ENCODE measurements around the gene INTS14.
"Not testable (repeated sequence)": the region's sequence is repeated elsewhere in the genome, so short reads cannot be mapped to it uniquely, and the experiment has no call there.

The INTS14 gene

GRCh38 chr15:65631503-65631902 is 20.6 kb upstream of the INTS14 start:
- DNase-seq (ENCODE audit: low spot score), result no peak

GRCh38 chr15:65630760-65631159 is 19.8 kb upstream of the INTS14 start:
- no peak for DNase-seq (ENCODE audit: low spot score)

GRCh38 chr15:65629548-65629947 is 18.6 kb upstream of the INTS14 start:
- DNase-seq (ENCODE audit: low spot score), result no peak

- DNase-seq (ENCODE audit: low spot score), result no peak
These were observed 15.9 kb upstream of the INTS14 start for GRCh38 chr15:65626856-65627255.

- no peak for DNase-seq (ENCODE audit: low spot score)
These were observed 12.2 kb upstream of the INTS14 start for GRCh38 chr15:65623103-65623502.

- no peak for DNase-seq (ENCODE audit: low spot score)
These were observed 10.7 kb upstream of the INTS14 start, which contains the start of gene SLC24A1 for GRCh38 chr15:65621638-65622037. Gene SLC24A1, plus strand, starts transcription at chr15:65621938. Its CDS starts 2,143 bp downstream, at chr15:65624081.

- DNase-seq (ENCODE audit: low spot score), result no peak
These were observed 9.9 kb upstream of the INTS14 start for GRCh38 chr15:65620833-65621232.

GRCh38 chr15:65619626-65620290 is 8.8 kb upstream of the INTS14 start:
- no peak for DNase-seq (ENCODE audit: low spot score)

GRCh38 chr15:65618560-65619109 is 7.7 kb upstream of the INTS14 start:
- DNase-seq (ENCODE audit: low spot score), result no peak

GRCh38 chr15:65615887-65616286 is 5.0 kb upstream of the INTS14 start:
- DNase-seq (ENCODE audit: low spot score), result not testable (repeated sequence)

GRCh38 chr15:65612949-65613744 is 2.2 kb upstream of the INTS14 start:
- DNase-seq (ENCODE audit: low spot score), result no peak

- peak; percentile 85 for DNase-seq (ENCODE audit: low spot score)
These were observed 1.6 kb upstream of the INTS14 start for GRCh38 chr15:65612616-65612946.

GRCh38 chr15:65611888-65612615 is 1.1 kb upstream of the INTS14 start:
- peak; percentile 10 for DNase-seq (ENCODE audit: low spot score)

GRCh38 chr15:65603559-65603958 is 7.4 kb downstream of the INTS14 start:
- no peak for DNase-seq (ENCODE audit: low spot score)

GRCh38 chr15:65603134-65603533 is 7.8 kb downstream of the INTS14 start:
- DNase-seq (ENCODE audit: low spot score), result no peak

GRCh38 chr15:65599677-65600076 is 11.3 kb downstream of the INTS14 start:
- DNase-seq (ENCODE audit: low spot score), result no peak

GRCh38 chr15:65598468-65598867 is 12.5 kb downstream of the INTS14 start:
- no peak for DNase-seq (ENCODE audit: low spot score)

GRCh38 chr15:65595960-65596359 is 15.0 kb downstream of the INTS14 start:
- DNase-seq (ENCODE audit: low spot score), result no peak

- no peak for DNase-seq (ENCODE audit: low spot score)
These were observed 23.8 kb downstream of the INTS14 start for GRCh38 chr15:65587094-65587493.

GRCh38 chr15:65584241-65584640 is 26.7 kb downstream of the INTS14 start:
- no peak for DNase-seq (ENCODE audit: low spot score)

- peak; percentile 60 for DNase-seq (ENCODE audit: low spot score)
These were observed 27.2 kb downstream of the INTS14 start for GRCh38 chr15:65583701-65584100.

- DNase-seq (ENCODE audit: low spot score), result peak; percentile 57
These were observed 30.6 kb downstream of the INTS14 start for GRCh38 chr15:65580287-65580686.

GRCh38 chr15:65579762-65580161 is 31.2 kb downstream of the INTS14 start:
- DNase-seq (ENCODE audit: low spot score), result no peak
